Activated naive CD4-positive, alpha-beta T cell treated with anti-CD3 and anti-CD28 coated beads for 36 hours (primary cell): ENCODE data around the gene ATG4A. TPM values are rescaled to one million over a fixed set of nuclear protein-coding genes. Genes with fewer than 3 reads are reported as not detected.

Source experiments
- CTCF ChIA-PET: fragments of 350-600 bp; sonication (Branson Sonifier 250); formaldehyde crosslinking; loops from one replicate; lab custom pipeline; 2021; ENCODE audit warnings: antibody characterized with exemption; lab: Charles Lee
- DNase-seq: peaks from one replicate; pipeline ENCODE4 v3.0.0-alpha.2; 2020
- H3K27ac Mint-ChIP-seq: one replicate; pipeline ENCODE4 v1.8.0; 2021; ENCODE audit warnings: mild to moderate bottlenecking, mixed read lengths
- H3K27me3 Mint-ChIP-seq: one replicate; pipeline ENCODE4 v1.8.0; 2021; ENCODE audit warnings: low read depth, mixed read lengths
- H3K36me3 Mint-ChIP-seq: one replicate; pipeline ENCODE4 v1.8.0; 2021; ENCODE audit warnings: low read depth, mixed read lengths
- H3K4me1 Mint-ChIP-seq: one replicate; pipeline ENCODE4 v1.8.0; 2021; ENCODE audit warnings: low read depth, mixed read lengths
- H3K4me3 Mint-ChIP-seq: one replicate; pipeline ENCODE4 v1.8.0; 2021; ENCODE audit warnings: mild to moderate bottlenecking, moderate library complexity, mixed read lengths
- H3K9me3 Mint-ChIP-seq: one replicate; pipeline ENCODE4 v1.8.0; 2021; ENCODE audit warnings: mixed read lengths
- intact Hi-C: fragments of 100-400 bp; cut with micrococcal nuclease; formaldehyde crosslinking; loops from one replicate; pipeline ENCODE4 v1.15.1; 2023
- total RNA-seq, 2 experiments: library from RNA; stranded (reverse); gene quantifications; one replicate each; pipeline ENCODE4 v1.2.3, GENCODE V29; 2021

ATG4A gene
- total RNA-seq, 2 experiments from 2014 or later: 8.2 to 8.6 TPM

DNA sequence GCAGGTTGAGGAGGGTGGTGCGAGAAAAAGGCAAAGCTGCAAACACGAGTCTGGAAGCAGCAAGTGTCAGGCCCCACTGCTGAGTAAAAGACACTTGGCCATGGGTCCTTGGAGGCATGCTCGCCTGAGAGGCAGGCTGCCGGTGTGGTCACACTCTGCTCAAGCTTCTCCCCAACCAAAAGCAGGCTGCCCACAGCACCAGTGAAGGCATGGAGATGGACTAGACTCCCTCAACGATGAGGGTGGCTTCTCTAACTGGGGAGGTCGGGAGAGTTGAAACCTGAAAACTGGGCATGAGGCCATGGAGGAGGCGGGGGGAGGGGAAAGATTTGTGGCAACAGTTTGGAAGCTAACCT lies 86.5 kb downstream of the ATG4A start:
- no peak for DNase-seq
- intact Hi-C loops: no loop called here
- Mint-ChIP-seq H3K4me3 (no peak overlapping the region), H3K27ac (no peak overlapping the region), H3K4me1 (no peaks in the 10 kb centered on the region), H3K9me3 (no peaks in the 10 kb centered on the region), H3K27me3 (no peaks in the 10 kb centered on the region), H3K36me3 (no peaks in the 10 kb centered on the region)
- CTCF ChIA-PET: interaction anchor here (0.6 kb wide), 1 partner anchor 15 kb away, joined by 3 read pairs; no protein-coding TSS in a partner anchor

GRCh38 chrX:108186811-108187210 lies 95.2 kb downstream of the ATG4A start:
- H3K4me3 Mint-ChIP-seq: no peak overlapping the region
- CTCF ChIA-PET: no interaction called here
- intact Hi-C loops: no loop called here
- H3K27ac Mint-ChIP-seq: no peak overlapping the region
- H3K4me1 Mint-ChIP-seq: no peaks in the 10 kb centered on the region
- no peaks in the 10 kb centered on the region for H3K9me3 Mint-ChIP-seq
- no peak for DNase-seq
- H3K36me3 Mint-ChIP-seq: no peaks in the 10 kb centered on the region
- H3K27me3 Mint-ChIP-seq: no peaks in the 10 kb centered on the region

DNA sequence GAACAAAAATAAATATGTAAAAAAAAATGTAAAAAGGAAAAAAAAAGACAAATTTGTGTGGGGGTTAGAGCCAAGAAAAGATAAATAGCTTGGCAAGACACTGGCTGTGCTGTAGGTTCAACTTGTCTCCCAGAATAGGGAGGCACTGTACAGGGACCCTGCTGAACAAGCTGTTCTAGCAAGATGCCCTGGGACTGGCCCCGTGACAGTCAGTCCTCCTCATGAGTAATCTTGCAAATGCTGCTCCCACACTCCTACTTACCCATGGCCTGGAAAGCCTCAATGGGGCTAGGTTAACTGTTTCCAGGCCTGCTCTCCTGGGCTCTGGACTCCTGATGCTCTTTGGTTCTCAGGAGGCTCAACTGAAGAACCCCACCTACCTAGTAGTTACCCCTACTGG lies 106.8 kb downstream of the ATG4A start:
- CTCF ChIA-PET: no interaction called here
- no peak for DNase-seq
- intact Hi-C loops: no loop called here
- Mint-ChIP-seq H3K4me3 (no peak overlapping the region), H3K27ac (no peak overlapping the region), H3K36me3 (no peaks in the 10 kb centered on the region), H3K27me3 (no peaks in the 10 kb centered on the region), H3K4me1 (no peaks in the 10 kb centered on the region), H3K9me3 (no peaks in the 10 kb centered on the region)

DNA sequence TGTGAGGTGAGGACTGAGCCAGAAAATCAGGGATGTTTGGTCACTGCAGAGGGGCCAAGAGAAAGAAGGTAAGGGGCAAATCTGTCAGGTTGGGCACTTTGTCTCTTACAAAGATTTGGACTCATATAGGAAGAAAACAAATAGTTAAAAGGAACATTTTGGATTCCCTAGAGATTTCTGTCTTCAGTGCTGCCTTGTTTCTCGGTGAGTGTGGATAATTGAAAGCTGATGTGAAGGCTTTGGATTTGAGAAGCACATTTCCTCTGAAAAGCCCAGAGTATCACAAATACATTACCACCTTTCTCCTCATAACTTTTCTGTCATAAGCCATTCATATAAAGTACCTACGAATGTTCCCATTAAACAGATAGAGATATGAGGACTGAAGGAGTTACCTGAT lies 107.5 kb downstream of the ATG4A start:
- H3K9me3 Mint-ChIP-seq: no peaks in the 10 kb centered on the region
- intact Hi-C loops: no loop called here
- no peak overlapping the region for H3K4me3 Mint-ChIP-seq
- DNase-seq: no peak
- H3K27me3 Mint-ChIP-seq: no peaks in the 10 kb centered on the region
- no peak overlapping the region for H3K27ac Mint-ChIP-seq
- H3K4me1 Mint-ChIP-seq: no peaks in the 10 kb centered on the region
- CTCF ChIA-PET: no interaction called here
- no peaks in the 10 kb centered on the region for H3K36me3 Mint-ChIP-seq

DNA sequence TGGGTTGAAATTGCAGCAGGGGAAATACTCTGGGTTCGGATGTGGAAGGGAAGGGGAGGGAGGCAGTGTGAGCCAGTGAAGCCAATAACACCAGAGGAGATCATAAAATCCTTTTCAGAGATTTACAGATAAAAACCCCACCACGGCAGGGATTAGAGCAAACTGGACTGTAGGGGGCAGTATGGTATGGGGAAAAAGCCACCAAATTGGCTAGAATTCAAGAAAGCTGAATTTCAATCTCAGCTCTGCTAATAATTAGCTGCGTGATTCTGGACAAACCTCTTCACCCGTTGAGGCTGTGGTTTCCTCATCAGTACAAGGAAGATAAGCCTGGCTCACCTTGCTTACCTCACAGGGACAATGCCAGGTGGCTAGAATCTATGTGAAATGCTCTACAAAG lies 108.1 kb downstream of the ATG4A start:
- Mint-ChIP-seq H3K4me3 (no peak overlapping the region), H3K27me3 (no peaks in the 10 kb centered on the region), H3K9me3 (no peaks in the 10 kb centered on the region), H3K4me1 (no peaks in the 10 kb centered on the region), H3K27ac (no peak overlapping the region), H3K36me3 (no peaks in the 10 kb centered on the region)
- CTCF ChIA-PET: interaction anchor here (0.6 to 1.6 kb wide), 2 partner anchors 25 to 164 kb away, joined by 4 to 7 read pairs; no protein-coding TSS in a partner anchor
- intact Hi-C loops: no loop called here
- peak; percentile 20 for DNase-seq

GRCh38 chrX:108203540-108203939 lies 112.0 kb downstream of the ATG4A start:
- Mint-ChIP-seq H3K4me1 (no peaks in the 10 kb centered on the region), H3K4me3 (no peak overlapping the region), H3K27ac (no peak overlapping the region), H3K9me3 (no peaks in the 10 kb centered on the region), H3K27me3 (no peaks in the 10 kb centered on the region), H3K36me3 (no peaks in the 10 kb centered on the region)
- intact Hi-C loops: no loop called here
- CTCF ChIA-PET: no interaction called here
- DNase-seq: no peak

Other genes starting within 250 kb of the ATG4A start
- gene TEX13B, start 109.4 kb upstream of the ATG4A start, total RNA-seq: not detected
- gene VSIG1, start 46.7 kb upstream of the ATG4A start, total RNA-seq: 1 to 10 TPM; 1.6 to 2.4 TPM
- 10 to 100 TPM; 54.6 to 58.8 TPM for gene PSMD10, start 236 bp upstream of the ATG4A start, total RNA-seq